HS-5 (cell line): Measurements from ENCODE around the gene AOX1.
"Not testable (repeated sequence)": the region's sequence is repeated elsewhere in the genome, so short reads cannot be mapped to it uniquely, and the experiment has no call there.

Experiments used
- DNase-seq: peaks from one replicate; pipeline ENCODE4 v3.0.0-alpha.2; 2012; ENCODE audit warnings: low read depth

The AOX1 gene

GRCh38 chr2:200585730-200586643, at the start of gene AOX1:
Gene AOX1 (plus strand): TSS chr2:200586014. CDS start chr2:200586109, 95 bp downstream.
- DNase-seq, result no peak

- no peak for DNase-seq
Measured at GRCh38 chr2:200538139-200538538, 47.7 kb upstream of the AOX1 start.

- no peak for DNase-seq
Measured at GRCh38 chr2:200540793-200541192, 45.0 kb upstream of the AOX1 start.

GRCh38 chr2:200566596-200566995, 19.2 kb upstream of the AOX1 start:
- not testable (repeated sequence) for DNase-seq

- DNase-seq, result no peak
Measured at GRCh38 chr2:200567932-200568331, 17.9 kb upstream of the AOX1 start.

- DNase-seq, result no peak
Measured at GRCh38 chr2:200575957-200576356, 9.9 kb upstream of the AOX1 start.

- DNase-seq, result no peak
Measured at GRCh38 chr2:200577027-200577426, 8.8 kb upstream of the AOX1 start.

- no peak for DNase-seq
Measured at GRCh38 chr2:200578778-200579177, 7.0 kb upstream of the AOX1 start.

- DNase-seq, result no peak
Measured at GRCh38 chr2:200584639-200585038, 1.2 kb upstream of the AOX1 start.

- no peak for DNase-seq
Measured at GRCh38 chr2:200585340-200585729, 479 bp upstream of the AOX1 start.

- no peak for DNase-seq
Measured at GRCh38 chr2:200586644-200586975, 796 bp downstream of the AOX1 start.

GRCh38 chr2:200587007-200587616, 1.3 kb downstream of the AOX1 start:
- DNase-seq, result no peak

GRCh38 chr2:200588076-200588678, 2.4 kb downstream of the AOX1 start:
- DNase-seq, result no peak

- no peak for DNase-seq
Measured at GRCh38 chr2:200590090-200590489, 4.3 kb downstream of the AOX1 start.

- no peak for DNase-seq
Measured at GRCh38 chr2:200591308-200591707, 5.5 kb downstream of the AOX1 start.

- no peak for DNase-seq
Measured at GRCh38 chr2:200592406-200593075, 6.7 kb downstream of the AOX1 start.

- DNase-seq, result no peak
Measured at GRCh38 chr2:200593905-200594304, 8.1 kb downstream of the AOX1 start.

- no peak for DNase-seq
Measured at GRCh38 chr2:200595913-200596312, 10.1 kb downstream of the AOX1 start.

GRCh38 chr2:200596774-200597570, 11.2 kb downstream of the AOX1 start:
- DNase-seq, result no peak

GRCh38 chr2:200599206-200599605, 13.4 kb downstream of the AOX1 start:
- DNase-seq, result no peak

- DNase-seq, result no peak
Measured at GRCh38 chr2:200600549-200601225, 14.9 kb downstream of the AOX1 start.
